Suprapubic skin (tissue), 3 donors: ENCODE data around the gene SMYD3.

ENCODE experiments used
- CTCF ChIP-seq, 2 donors: fragments of 200-600 bp in 1 of 2; fragments of 450-650 bp in 1 of 2; sonication (generic) in 1 of 2; IDR thresholded peaks; one replicate each; pipeline ENCODE4 v1.5.1; 2016 to 2019; ENCODE audit warnings: antibody characterized with exemption in 2 of 2, mild to moderate bottlenecking in 1 of 2, moderate library complexity in 1 of 2
- EP300 ChIP-seq: sonication (generic); formaldehyde crosslinking; IDR thresholded peaks from one replicate; pipeline ENCODE4 v1.6.1; 2017; ENCODE audit warnings: antibody characterized with exemption
- POLR2A ChIP-seq, 2 donors: fragments of 450-650 bp; IDR thresholded peaks; one replicate each; pipeline ENCODE4 v1.6.1; 2017; ENCODE audit warnings: antibody characterized with exemption in 2 of 2, mild to moderate bottlenecking in 2 of 2, moderate library complexity in 2 of 2

GRCh38 chr1:246034630-246035029 is 472.4 kb downstream of the SMYD3 start:
- TF ChIP-seq CTCF (IDR thresholded peaks at IDR 0.05) (no peak), POLR2A (IDR thresholded peaks at IDR 0.05) (no peak), EP300 (no peak)
